K562 (cell line): ENCODE results near the gene SLC16A4. TPM values are rescaled to one million over a fixed set of nuclear protein-coding genes. Genes with fewer than 3 reads are reported as not detected.

Source experiments
- ATF3 ChIP-seq, 2 experiments: fragments of 450-650 bp in 1 of 2; sonication (generic) in 1 of 2; formaldehyde crosslinking in 1 of 2; IDR thresholded peaks in 1 of 2; conservative IDR thresholded peaks in 1 of 2; 2 replicates each; pipeline versions ENCODE4 v1.6.1 to v1.8.1; 2016 to 2023; ENCODE audit warnings: mild to moderate bottlenecking in 2 of 2, moderate library complexity in 2 of 2, inconsistent platforms in 1 of 2, missing genetic modification reagents in 1 of 2
- CREM ChIP-seq: IDR thresholded peaks from 2 replicates; pipeline ENCODE4 v1.6.1; 2014; ENCODE audit warnings: antibody characterized with exemption, low read depth
- ELK3 ChIP-seq: fragments of 450-650 bp; formaldehyde crosslinking; IDR thresholded peaks from 2 replicates; pipeline ENCODE4 v1.4.0; 2020; ENCODE audit warnings: mild to moderate bottlenecking
- EP400 ChIP-seq: fragments of 450-650 bp; IDR thresholded peaks from 2 replicates; pipeline ENCODE4 v1.6.1; 2017; ENCODE audit warnings: antibody characterized with exemption, mild to moderate bottlenecking, moderate library complexity
- ETV6 ChIP-seq, 3 experiments: fragments of 150-350 bp in 1 of 3; sonication (generic) in 1 of 3; formaldehyde crosslinking in 1 of 3; IDR thresholded peaks; 2 replicates each; pipeline versions ENCODE4 v1.6.1 to v1.8.0; 2014 to 2022; ENCODE audit warnings: borderline replicate concordance in 2 of 3, low read depth in 2 of 3, antibody characterized with exemption in 1 of 3, low read length in 1 of 3, mild to moderate bottlenecking in 1 of 3, missing genetic modification reagents in 1 of 3
- KDM1A ChIP-seq, 2 experiments: fragments of 450-650 bp; IDR thresholded peaks; 2 replicates each; pipeline ENCODE4 v1.6.1; 2016; ENCODE audit warnings: mild to moderate bottlenecking in 2 of 2
- MED1 ChIP-seq: sonication (generic); formaldehyde crosslinking; IDR thresholded peaks from 2 replicates; pipeline ENCODE4 v1.8.1; 2023; ENCODE audit warnings: missing genetic modification reagents, borderline replicate concordance
- MTA3 ChIP-seq: fragments of 450-650 bp; formaldehyde crosslinking; IDR thresholded peaks from 2 replicates; pipeline ENCODE4 v1.6.1; 2017; ENCODE audit warnings: mild to moderate bottlenecking, borderline replicate concordance
- POLR2A ChIP-seq: fragments of 450-650 bp; conservative IDR thresholded peaks from 2 replicates; pipeline ENCODE4 v1.6.1; 2016
- POLR2G ChIP-seq: fragments of 200-400 bp; formaldehyde crosslinking; IDR thresholded peaks from 2 replicates; pipeline ENCODE4 v1.6.1; 2017; ENCODE audit warnings: low read depth, mild to moderate bottlenecking, antibody characterized with exemption, low read length, moderate library complexity
- SLC30A9 ChIP-seq: fragments of 250-450 bp; sonication (Bioruptor Pico); IDR thresholded peaks from 2 replicates; pipeline ENCODE4 v1.8.0; 2022; ENCODE audit warnings: mild to moderate bottlenecking, moderate library complexity
- TARDBP ChIP-seq: fragments of 450-650 bp; IDR thresholded peaks from 2 replicates; pipeline ENCODE4 v1.6.1; 2016
- UBTF ChIP-seq, 2 experiments: IDR thresholded peaks; 2 replicates each; pipeline ENCODE4 v1.6.1; 2012; ENCODE audit warnings: improper control_type of control experiment in 2 of 2, low read depth in 2 of 2, low read length in 2 of 2, borderline replicate concordance in 1 of 2
- ZBTB1 ChIP-seq: sonication (generic); formaldehyde crosslinking; IDR thresholded peaks from 2 replicates; pipeline ENCODE4 v1.8.1; 2023; ENCODE audit warnings: missing genetic modification reagents, low read depth, mild to moderate bottlenecking, borderline replicate concordance
- ZNF165 ChIP-seq: fragments of 250-450 bp; sonication (Bioruptor Pico); IDR thresholded peaks from 2 replicates; pipeline ENCODE4 v1.4.0; 2020; ENCODE audit warnings: borderline replicate concordance
- ZNF253 ChIP-seq: fragments of 250-450 bp; sonication (Bioruptor Pico); conservative IDR thresholded peaks from 2 replicates; pipeline ENCODE4 v1.6.1; 2021; ENCODE audit warnings: mild to moderate bottlenecking
- ZNF282 ChIP-seq: sonication (generic); formaldehyde crosslinking; IDR thresholded peaks from 2 replicates; pipeline ENCODE4 v1.8.1; 2023; ENCODE audit warnings: missing genetic modification reagents
- ZNF431 ChIP-seq: sonication (generic); formaldehyde crosslinking; IDR thresholded peaks from 2 replicates; pipeline ENCODE4 v1.8.0; 2022; ENCODE audit warnings: mild to moderate bottlenecking, missing genetic modification reagents
- ZNF584 ChIP-seq: fragments of 200-800 bp; sonication (Bioruptor generic); IDR thresholded peaks from 2 replicates; pipeline ENCODE4 v1.6.1; 2016; ENCODE audit warnings: low read depth, mild to moderate bottlenecking, missing genetic modification characterization, missing compliant biosample characterization
- ZNF668 ChIP-seq: fragments of 250-450 bp; sonication (Bioruptor Pico); IDR thresholded peaks from 2 replicates; pipeline ENCODE4 v1.8.0; 2022; ENCODE audit warnings: mild to moderate bottlenecking, inconsistent platforms
- polyA plus RNA-seq, 8 experiments: library from polyadenylated mRNA; depleted of rRNA in 4 of 8; stranded (reverse) in 5 of 8; unstranded in 3 of 8; fragments of >200 nt; fragmentation: Nextera tagmentation in 2 of 8; fragmentation: Illumina TruSeq in 1 of 8; extraction: Ambion mirVana in 2 of 8; extraction: Trizol in 1 of 8; gene quantifications; 2 replicates each; pipeline versions ENCODE4 v1.2.1 to v1.2.3, GENCODE V29; 2011 to 2014; ENCODE audit warnings: inconsistent platforms in 1 of 8, missing spikeins in 1 of 8
- total RNA-seq, 7 experiments: library from RNA; depleted of rRNA in 6 of 7; stranded (reverse); fragments of >200 nt in 6 of 7; fragmentation: Illumina TruSeq in 2 of 7; extraction: Trizol in 2 of 7; gene quantifications; 2 replicates each; pipeline versions ENCODE4 v1.2.1 to v1.2.3, GENCODE V29; 2011 to 2021; ENCODE audit warnings: low replicate concordance in 1 of 7

SLC16A4 gene
- total and polyA plus RNA-seq, 9 of the 15 experiments (the other 6 are each of a cell fraction or from before 2014, with no cell fraction given) = 0.04 to 0.31 (median 0.18) TPM; not detected in 1

- TF ChIP-seq UBTF (IDR thresholded peaks at IDR 0.05; ENCODE audit: borderline replicate concordance in 1 of 2, low read depth in 2 of 2, low read length in 2 of 2) = peak; percentile 62; a peak in 1 of 4 replicates
- TF ChIP-seq CREM = peak; percentile 100
- TF ChIP-seq ZNF282 (CRISPR knock-in tag) = 0 out of 2 replicates have a peak, but pooled peaks have one; percentile 52
- TF ChIP-seq POLR2A = peak; percentile 97
- TF ChIP-seq ZNF253 (CRISPR knock-in tag) = no peak
- 0 out of 4 replicates have a peak, but pooled peaks of 1 of the 2 experiments have one; percentile 20 for TF ChIP-seq KDM1A (IDR thresholded peaks at IDR 0.05)
- peak; percentile 35; the same call in 1 of the 2 replicates for TF ChIP-seq ATF3 (IDR thresholded peaks at IDR 0.05)
- TF ChIP-seq ATF3 (CRISPR knock-in tag; conservative IDR thresholded peaks at IDR 0.05) = peak; percentile 59; the same call in 1 of the 2 replicates
- TF ChIP-seq ZNF584 (CRISPR knock-in tag) = no peak
- 0 out of 2 replicates have a peak, but pooled peaks have one; percentile 38 for TF ChIP-seq ZBTB1 (CRISPR knock-in tag)
- no peak for TF ChIP-seq ZNF668 (CRISPR knock-in tag)
- peak; percentile 98 for TF ChIP-seq EP400
- peak; percentile 97 for TF ChIP-seq POLR2G
- TF ChIP-seq TARDBP = peak; percentile 85
- no peak for TF ChIP-seq ELK3 (CRISPR knock-in tag)
- TF ChIP-seq SLC30A9 = no peak
- TF ChIP-seq ZNF165 (CRISPR knock-in tag) = no peak
- 0 out of 4 replicates have a peak, but pooled peaks of 1 of the 2 experiments have one; percentile 38 for TF ChIP-seq ETV6 (IDR thresholded peaks at IDR 0.05; ENCODE audit: borderline replicate concordance in 1 of 2, low read depth in 2 of 2, low read length in 1 of 2)
- TF ChIP-seq ETV6 (CRISPR knock-in tag; IDR thresholded peaks at IDR 0.05; ENCODE audit: borderline replicate concordance) = peak; percentile 17; the same call in 1 of the 2 replicates
- TF ChIP-seq MED1 (CRISPR knock-in tag) = no peak
- TF ChIP-seq ZNF431 (CRISPR knock-in tag) = no peak
- peak; percentile 100 for TF ChIP-seq MTA3
Observed at GRCh38 chr1:110407260-110408210, 16.7 kb upstream of the SLC16A4 start, which contains the start of gene LAMTOR5 (continued).
